Left ventricle myocardium inferior (tissue), 1 donor: ENCODE measurements around the gene DPP10. TPM values are rescaled to one million over a fixed set of nuclear protein-coding genes. Genes with fewer than 3 reads are reported as not detected.

Source experiments
- DNase-seq: peaks from one replicate; pipeline ENCODE4 v3.0.0-alpha.2; 2020
- H3K27ac ChIP-seq: fragments of 200-600 bp; replicated peaks from 2 replicates; pipeline ENCODE4 v1.8.0; 2021
- H3K27me3 ChIP-seq: fragments of 200-600 bp; 2 replicates; pipeline ENCODE4 v1.8.0; 2021; ENCODE audit warnings: low read depth
- H3K36me3 ChIP-seq: fragments of 200-600 bp; 2 replicates; pipeline ENCODE4 v1.8.0; 2021
- H3K4me1 ChIP-seq: fragments of 200-600 bp; 2 replicates; pipeline ENCODE4 v1.8.0; 2021
- H3K4me3 ChIP-seq: fragments of 200-600 bp; 2 replicates; pipeline ENCODE4 v1.8.0; 2021; ENCODE audit warnings: mild to moderate bottlenecking, moderate library complexity
- H3K9me3 ChIP-seq: fragments of 200-600 bp; replicated peaks from 2 replicates; pipeline ENCODE4 v1.8.0; 2021
- intact Hi-C: fragments of 100-400 bp; cut with micrococcal nuclease; formaldehyde crosslinking; loops from one replicate; pipeline ENCODE4 v1.11.0; 2022
- total RNA-seq: library from RNA; stranded (reverse); fragmentation: NEBNext Ultra II Directional; extraction: Animal tissue kit (Norgen Biotek cat#: 25700); gene quantifications from one replicate; pipeline ENCODE4 v1.2.1, GENCODE V29; 2021
- TF ChIP-seq, protein P1 (sequence below): fragments of 200-600 bp; IDR thresholded peaks from 2 replicates; pipeline ENCODE4 v1.8.0; 2021; ENCODE audit warnings: antibody characterized with exemption, mild to moderate bottlenecking, borderline replicate concordance
- donor health status: DM: no; HTN: yes; CAD: no; lungs with severe emphysema.

The DPP10 gene
- total RNA-seq, 1 donor from 2014 or later: 0.16 TPM

DNA sequence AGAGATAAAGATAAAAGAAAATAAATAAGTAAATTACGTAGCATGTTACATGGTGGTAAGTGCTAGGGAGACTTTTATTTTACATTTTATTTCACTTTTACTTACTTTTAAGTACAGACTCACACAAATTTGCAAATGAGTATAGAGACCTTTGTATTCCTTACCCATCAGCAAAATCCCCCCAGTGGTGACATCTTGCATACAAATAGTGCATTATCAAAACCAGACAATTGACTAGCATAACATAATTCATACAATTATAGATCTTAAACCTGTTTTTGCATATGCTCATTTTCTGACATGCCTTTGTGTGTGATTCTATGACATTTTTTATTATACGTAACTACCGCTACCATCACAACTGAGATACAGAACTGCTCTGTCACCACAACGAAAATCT lies 1099.4 kb downstream of the DPP10 start:
- TF ChIP-seq, protein P1, sequence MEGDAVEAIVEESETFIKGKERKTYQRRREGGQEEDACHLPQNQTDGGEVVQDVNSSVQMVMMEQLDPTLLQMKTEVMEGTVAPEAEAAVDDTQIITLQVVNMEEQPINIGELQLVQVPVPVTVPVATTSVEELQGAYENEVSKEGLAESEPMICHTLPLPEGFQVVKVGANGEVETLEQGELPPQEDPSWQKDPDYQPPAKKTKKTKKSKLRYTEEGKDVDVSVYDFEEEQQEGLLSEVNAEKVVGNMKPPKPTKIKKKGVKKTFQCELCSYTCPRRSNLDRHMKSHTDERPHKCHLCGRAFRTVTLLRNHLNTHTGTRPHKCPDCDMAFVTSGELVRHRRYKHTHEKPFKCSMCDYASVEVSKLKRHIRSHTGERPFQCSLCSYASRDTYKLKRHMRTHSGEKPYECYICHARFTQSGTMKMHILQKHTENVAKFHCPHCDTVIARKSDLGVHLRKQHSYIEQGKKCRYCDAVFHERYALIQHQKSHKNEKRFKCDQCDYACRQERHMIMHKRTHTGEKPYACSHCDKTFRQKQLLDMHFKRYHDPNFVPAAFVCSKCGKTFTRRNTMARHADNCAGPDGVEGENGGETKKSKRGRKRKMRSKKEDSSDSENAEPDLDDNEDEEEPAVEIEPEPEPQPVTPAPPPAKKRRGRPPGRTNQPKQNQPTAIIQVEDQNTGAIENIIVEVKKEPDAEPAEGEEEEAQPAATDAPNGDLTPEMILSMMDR: no peak
- no peaks in the 10 kb centered on the region for H3K27me3 ChIP-seq
- intact Hi-C loops: no loop called here

DNA sequence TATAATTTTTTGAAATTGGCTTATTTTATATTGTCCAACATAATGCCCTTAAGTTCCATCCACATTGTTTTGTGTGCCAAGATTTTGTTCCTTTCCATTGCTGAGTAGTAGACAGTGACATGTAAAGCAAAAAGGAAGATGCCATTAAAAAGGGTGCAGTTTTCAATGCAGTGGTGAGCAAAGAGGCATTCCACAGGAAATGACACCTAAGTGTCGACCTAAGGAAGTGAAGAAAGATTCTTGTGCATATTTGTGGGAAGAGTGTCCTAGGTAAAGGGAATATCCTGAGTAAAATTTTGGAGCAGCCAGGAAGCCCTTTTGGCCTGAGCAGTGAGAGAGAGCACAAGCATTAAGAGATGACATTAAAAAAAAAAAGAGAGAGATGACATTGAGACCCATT lies 1099.9 kb downstream of the DPP10 start:
- Histone ChIP-seq H3K27me3 (no peaks in the 10 kb centered on the region), H3K4me3 (no peak overlapping the region), H3K4me1 (no peaks in the 10 kb centered on the region), H3K27ac (no peak overlapping the region), H3K36me3 (no peaks in the 10 kb centered on the region), H3K9me3 (no peaks in the 10 kb centered on the region)
- TF ChIP-seq, protein P1: no peak
- no peak for DNase-seq
- intact Hi-C loops: no loop called here

More for the DNA sequence above, 1099.4 kb downstream of the DPP10 start:
- Histone ChIP-seq H3K4me1 (no peaks in the 10 kb centered on the region), H3K36me3 (no peaks in the 10 kb centered on the region), H3K9me3 (no peaks in the 10 kb centered on the region), H3K27ac (no peak overlapping the region), H3K4me3 (no peak overlapping the region)
- no peak for DNase-seq

DNA sequence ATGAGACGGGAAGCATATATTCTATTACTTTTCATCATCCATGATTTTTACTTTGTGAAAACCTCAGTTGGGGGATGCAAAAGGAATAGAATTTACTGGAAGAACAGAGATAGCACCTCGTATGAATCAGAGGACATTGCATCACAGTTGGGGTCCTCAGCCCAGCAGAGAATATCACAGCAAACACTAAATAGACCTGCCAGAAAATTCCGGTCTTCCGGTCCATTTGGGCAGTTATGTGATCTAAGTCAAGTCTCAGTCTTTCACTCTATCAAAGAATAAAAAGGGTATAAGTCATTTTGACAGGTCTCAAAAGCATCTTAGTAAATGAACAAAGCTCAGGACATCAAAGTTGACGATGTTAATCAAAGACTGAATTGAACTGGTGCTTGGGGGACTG lies 1100.6 kb downstream of the DPP10 start:
- no peaks in the 10 kb centered on the region for H3K9me3 ChIP-seq
- no peaks in the 10 kb centered on the region for H3K27me3 ChIP-seq
- no peak overlapping the region for H3K4me3 ChIP-seq
- DNase-seq: no peak
- TF ChIP-seq, protein P1: no peak
- no peak overlapping the region for H3K27ac ChIP-seq
- H3K4me1 ChIP-seq: no peaks in the 10 kb centered on the region
- no peaks in the 10 kb centered on the region for H3K36me3 ChIP-seq
- intact Hi-C loops: no loop called here

DNA sequence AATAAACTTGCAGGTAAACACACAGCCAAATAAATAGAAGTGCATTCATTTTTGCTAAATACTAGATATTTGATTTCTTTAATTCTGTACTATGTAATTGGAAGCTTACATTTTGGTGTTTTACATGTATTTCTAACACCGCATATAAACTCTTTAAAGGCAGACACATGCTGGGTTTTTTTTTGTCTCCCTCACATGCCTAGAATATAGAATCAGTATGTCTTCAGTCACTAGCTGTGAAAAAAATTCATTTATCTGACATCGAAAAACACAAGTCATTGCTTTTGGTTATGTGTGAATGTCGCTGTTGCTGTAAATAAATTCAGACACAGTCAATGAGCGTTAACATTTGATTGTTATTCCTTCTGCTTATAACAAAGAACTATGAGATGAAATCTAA lies 1101.0 kb downstream of the DPP10 start:
- TF ChIP-seq, protein P1: no peak
- intact Hi-C loops: no loop called here
- no peak overlapping the region for H3K4me3 ChIP-seq
- H3K36me3 ChIP-seq: no peaks in the 10 kb centered on the region
- DNase-seq: no peak
- no peak overlapping the region for H3K27ac ChIP-seq
- H3K27me3 ChIP-seq: no peaks in the 10 kb centered on the region
- no peaks in the 10 kb centered on the region for H3K9me3 ChIP-seq
- no peaks in the 10 kb centered on the region for H3K4me1 ChIP-seq

DNA sequence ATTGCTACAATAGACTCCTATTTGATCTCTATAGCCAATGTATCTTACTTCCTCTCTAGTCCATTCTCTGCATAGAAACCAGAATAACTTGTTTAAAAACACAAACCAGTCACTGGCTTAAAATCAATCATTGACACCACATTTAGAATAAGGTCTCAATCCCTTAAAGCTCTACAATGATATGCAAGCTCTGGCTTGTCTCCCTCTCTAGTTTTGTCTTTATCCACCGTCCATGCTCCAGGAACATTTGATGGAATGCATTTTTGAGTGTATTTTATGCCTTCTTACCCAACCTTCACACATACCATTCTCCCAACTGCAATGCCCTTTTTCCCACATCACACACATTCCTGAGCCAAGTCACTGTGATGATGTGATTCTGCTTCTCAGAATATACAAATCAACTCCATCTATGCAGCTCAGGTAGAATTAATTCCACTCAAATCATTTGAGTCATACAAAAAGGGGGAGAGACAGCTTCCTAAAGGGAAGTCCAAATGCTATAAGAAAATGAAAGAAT lies 1107.2 kb downstream of the DPP10 start:
- Histone ChIP-seq H3K36me3 (no peaks in the 10 kb centered on the region), H3K4me3 (no peak overlapping the region), H3K27me3 (no peaks in the 10 kb centered on the region), H3K27ac (no peak overlapping the region), H3K9me3 (no peaks in the 10 kb centered on the region), H3K4me1 (no peaks in the 10 kb centered on the region)
- no peak for DNase-seq
- TF ChIP-seq, protein P1: no peak
- intact Hi-C loops: no loop called here
